Panc1 (cell line): ENCODE results near the gene CFAP77.

Experiments used
- CTCF ChIP-seq: fragments of 450-650 bp; IDR thresholded peaks from 2 replicates; pipeline ENCODE4 v1.5.1; 2017; ENCODE audit warnings: mild to moderate bottlenecking
- POLR2AphosphoS5 ChIP-seq: IDR thresholded peaks from 2 replicates; pipeline ENCODE4 v1.6.1; 2012; ENCODE audit warnings: mild to moderate bottlenecking, low read depth, low read length, moderate library complexity

- TF ChIP-seq CTCF (no peak), POLR2AphosphoS5 (no peak)
Measured at GRCh38 chr9:132439153-132439552, 29.1 kb downstream of the CFAP77 start.
